Prostate gland (tissue), 2 donors: Measurements from ENCODE around the gene ATP6V0D1. TPM values are rescaled to one million over a fixed set of nuclear protein-coding genes. Genes with fewer than 3 reads are reported as not detected.
A peak's percentile ranks its signal among the peaks of the same experiment; 100 is the strongest.

Source experiments
- DNase-seq: peaks from one replicate; pipeline ENCODE4 v3.0.0-alpha.2; 2019; ENCODE audit warnings: low spot score
- H3K27ac ChIP-seq, 2 donors: fragments of 200-600 bp; sonication (generic); 2 replicates each; pipeline ENCODE4 v1.5.1; 2017 to 2019
- H3K27me3 ChIP-seq: fragments of 200-600 bp; sonication (generic); replicated peaks from 2 replicates; pipeline ENCODE4 v1.5.1; 2019; ENCODE audit not compliant: insufficient read depth
- H3K36me3 ChIP-seq, 2 donors: fragments of 200-600 bp; sonication (generic); 1 replicate in 1 of 2; 2 replicates in 1 of 2; pipeline versions ENCODE4 v1.5.1 to v1.8.1; 2017 to 2019
- H3K4me1 ChIP-seq: fragments of 200-600 bp; sonication (generic); replicated peaks from 2 replicates; pipeline ENCODE4 v1.5.1; 2019
- H3K4me3 ChIP-seq, 2 donors: fragments of 200-600 bp; sonication (generic); 2 replicates each; pipeline ENCODE4 v1.5.1; 2017 to 2019
- H3K9me3 ChIP-seq: fragments of 200-600 bp; sonication (generic); 2 replicates; pipeline ENCODE4 v1.5.1; 2017
- POLR2A ChIP-seq: fragments of 450-650 bp; IDR thresholded peaks from one replicate; pipeline ENCODE4 v1.6.1; 2016; ENCODE audit warnings: antibody characterized with exemption, mild to moderate bottlenecking
- POLR2AphosphoS5 ChIP-seq: sonication (generic); formaldehyde crosslinking; IDR thresholded peaks from one replicate; pipeline ENCODE4 v1.6.1; 2017; ENCODE audit warnings: antibody characterized with exemption
- WGBS: methylation state at CpG from one replicate; pipeline ENCODE4 v1.1.5; 2018; 5-methylcytosine and 5-hydroxymethylcytosine counted together
- intact Hi-C: fragments of 100-400 bp; cut with DNase I; formaldehyde crosslinking; loops from one replicate; pipeline ENCODE4 v1.14.2; 2022
- total RNA-seq, 2 donors: library from RNA; depleted of rRNA; stranded (reverse); fragments of >200 nt; gene quantifications; one replicate each; pipeline ENCODE4 v1.1.0, GENCODE V29; 2016
- TF ChIP-seq, protein P1 (sequence below), 4 experiments: fragments of 200-600 bp in 2 of 4; fragments of 450-650 bp in 2 of 4; sonication (generic) in 2 of 4; IDR thresholded peaks; 1 replicate in 3 of 4; 2 replicates in 1 of 4; pipeline ENCODE4 v1.5.1; 2016 to 2019; ENCODE audit warnings: antibody characterized with exemption in 4 of 4, mild to moderate bottlenecking in 2 of 4, moderate library complexity in 2 of 4

ATP6V0D1 gene
- total RNA-seq, 2 donors from 2014 or later, result 98.3 to 138 TPM

DNA sequence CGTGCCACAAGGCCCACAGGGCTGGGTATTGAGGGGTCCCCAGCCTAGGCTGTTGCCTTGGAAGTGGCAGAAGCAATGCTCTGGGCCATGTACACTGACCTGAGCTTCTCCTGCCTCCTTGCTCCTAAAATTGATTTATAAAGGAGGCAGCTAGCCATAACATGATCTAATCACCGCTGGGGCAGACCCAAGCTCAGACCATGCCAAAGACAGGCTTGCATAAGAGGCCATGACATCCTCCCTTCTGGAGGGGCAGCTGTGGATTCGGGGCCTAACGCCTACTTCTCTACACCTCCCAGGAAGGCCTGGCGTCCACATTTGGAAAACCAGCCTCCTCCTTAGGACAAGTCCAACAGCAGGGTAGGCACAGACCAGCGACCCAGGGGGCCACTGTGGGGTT is 37.7 kb downstream of the ATP6V0D1 start:
- H3K4me1 ChIP-seq, result peaks cover 35% of the 10 kb centered on the region
- 50% methylated on average over 5 of the region's 6 CpGs for WGBS
- no peaks in the 10 kb centered on the region for H3K27me3 ChIP-seq
- peaks cover 6 to 8% of the 10 kb centered on the region in 2 donors for H3K36me3 ChIP-seq
- TF ChIP-seq POLR2A (no peak), POLR2AphosphoS5 (peak; percentile 31)
- TF ChIP-seq, protein P1, sequence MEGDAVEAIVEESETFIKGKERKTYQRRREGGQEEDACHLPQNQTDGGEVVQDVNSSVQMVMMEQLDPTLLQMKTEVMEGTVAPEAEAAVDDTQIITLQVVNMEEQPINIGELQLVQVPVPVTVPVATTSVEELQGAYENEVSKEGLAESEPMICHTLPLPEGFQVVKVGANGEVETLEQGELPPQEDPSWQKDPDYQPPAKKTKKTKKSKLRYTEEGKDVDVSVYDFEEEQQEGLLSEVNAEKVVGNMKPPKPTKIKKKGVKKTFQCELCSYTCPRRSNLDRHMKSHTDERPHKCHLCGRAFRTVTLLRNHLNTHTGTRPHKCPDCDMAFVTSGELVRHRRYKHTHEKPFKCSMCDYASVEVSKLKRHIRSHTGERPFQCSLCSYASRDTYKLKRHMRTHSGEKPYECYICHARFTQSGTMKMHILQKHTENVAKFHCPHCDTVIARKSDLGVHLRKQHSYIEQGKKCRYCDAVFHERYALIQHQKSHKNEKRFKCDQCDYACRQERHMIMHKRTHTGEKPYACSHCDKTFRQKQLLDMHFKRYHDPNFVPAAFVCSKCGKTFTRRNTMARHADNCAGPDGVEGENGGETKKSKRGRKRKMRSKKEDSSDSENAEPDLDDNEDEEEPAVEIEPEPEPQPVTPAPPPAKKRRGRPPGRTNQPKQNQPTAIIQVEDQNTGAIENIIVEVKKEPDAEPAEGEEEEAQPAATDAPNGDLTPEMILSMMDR (IDR thresholded peaks at IDR 0.05), result no peak
- no peak overlapping the region for H3K4me3 ChIP-seq
- intact Hi-C loops, result no loop called here
- DNase-seq, result no peak
- H3K27ac ChIP-seq, result peak overlapping the region; percentile 76 to 81
- H3K9me3 ChIP-seq, result no peaks in the 10 kb centered on the region

DNA sequence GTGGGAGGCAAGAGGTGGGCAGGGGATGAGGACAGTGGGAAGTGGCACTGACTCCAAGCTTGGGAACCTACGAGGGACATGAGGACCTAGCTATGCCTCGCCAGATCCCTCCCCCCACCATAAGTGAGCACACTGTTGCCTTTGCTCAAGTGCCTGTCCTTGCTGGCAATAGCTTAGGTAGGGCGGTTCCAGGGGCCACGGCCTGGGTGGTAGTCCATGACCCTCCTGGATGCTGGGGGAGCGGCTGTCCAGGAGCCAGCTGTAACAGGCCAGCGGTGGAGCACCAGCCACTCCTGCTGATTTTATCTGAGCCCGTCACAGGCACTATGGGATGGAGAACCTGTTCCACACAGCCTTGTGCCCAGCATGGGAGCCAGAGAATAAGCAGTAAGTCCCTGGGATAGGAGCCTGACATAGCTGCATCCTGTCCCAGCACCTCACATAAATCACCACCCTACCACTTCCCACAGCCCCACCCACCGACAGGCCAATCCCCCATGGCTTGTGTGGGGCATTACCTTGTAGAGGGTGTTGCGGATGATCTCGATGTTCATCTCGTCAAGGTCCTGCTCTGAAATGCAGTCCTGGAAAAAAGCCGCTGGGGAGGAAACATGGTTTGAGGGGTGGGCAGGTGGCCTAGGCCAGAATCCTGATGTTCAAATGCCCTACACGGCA is 38.2 kb downstream of the ATP6V0D1 start:
- intact Hi-C loops, result no loop called here
- Histone ChIP-seq H3K4me3 (no peak overlapping the region), H3K9me3 (no peaks in the 10 kb centered on the region), H3K27me3 (no peaks in the 10 kb centered on the region), H3K4me1 (peaks cover 35% of the 10 kb centered on the region), H3K27ac (peak overlapping the region; percentile 76 to 81), H3K36me3 (peaks cover 6 to 10% of the 10 kb centered on the region in 2 donors)
- no peak for TF ChIP-seq POLR2AphosphoS5
- TF ChIP-seq POLR2A, result no peak
- TF ChIP-seq, protein P1 (IDR thresholded peaks at IDR 0.05), result no peak
- DNase-seq, result no peak
- 66% methylated on average over 13 of the region's 13 CpGs for WGBS

DNA sequence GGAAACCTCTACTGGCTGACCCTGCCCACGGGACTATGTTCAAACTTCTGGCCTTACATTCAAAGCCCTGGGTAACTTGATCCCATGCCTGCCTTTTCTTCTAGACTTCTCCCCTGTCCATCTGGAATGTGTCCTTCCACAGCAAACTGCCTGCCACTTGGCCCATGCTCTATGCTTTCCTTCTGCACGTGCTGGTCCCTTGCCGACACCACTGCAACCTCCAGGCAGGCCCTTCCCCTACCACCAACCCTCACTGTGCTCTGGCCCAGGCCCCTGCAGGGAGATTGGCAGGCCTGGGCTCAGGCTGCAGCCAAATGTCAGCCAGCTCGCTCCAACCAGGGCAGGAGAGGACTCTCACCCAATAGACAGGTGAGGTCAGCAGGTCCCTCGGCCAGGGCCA is 39.0 kb downstream of the ATP6V0D1 start:
- no peaks in the 10 kb centered on the region for H3K27me3 ChIP-seq
- DNase-seq, result no peak
- H3K9me3 ChIP-seq, result no peaks in the 10 kb centered on the region
- 49% methylated on average over 5 of the region's 5 CpGs for WGBS
- peaks cover 35% of the 10 kb centered on the region for H3K4me1 ChIP-seq
- intact Hi-C loops, result no loop called here
- peak overlapping the region; percentile 76 to 81 for H3K27ac ChIP-seq
- H3K36me3 ChIP-seq, result peaks cover 6 to 10% of the 10 kb centered on the region in 2 donors
- no peak overlapping the region for H3K4me3 ChIP-seq
- TF ChIP-seq POLR2AphosphoS5, result no peak
- no peak for TF ChIP-seq POLR2A
- TF ChIP-seq, protein P1 (IDR thresholded peaks at IDR 0.05), result no peak

DNA sequence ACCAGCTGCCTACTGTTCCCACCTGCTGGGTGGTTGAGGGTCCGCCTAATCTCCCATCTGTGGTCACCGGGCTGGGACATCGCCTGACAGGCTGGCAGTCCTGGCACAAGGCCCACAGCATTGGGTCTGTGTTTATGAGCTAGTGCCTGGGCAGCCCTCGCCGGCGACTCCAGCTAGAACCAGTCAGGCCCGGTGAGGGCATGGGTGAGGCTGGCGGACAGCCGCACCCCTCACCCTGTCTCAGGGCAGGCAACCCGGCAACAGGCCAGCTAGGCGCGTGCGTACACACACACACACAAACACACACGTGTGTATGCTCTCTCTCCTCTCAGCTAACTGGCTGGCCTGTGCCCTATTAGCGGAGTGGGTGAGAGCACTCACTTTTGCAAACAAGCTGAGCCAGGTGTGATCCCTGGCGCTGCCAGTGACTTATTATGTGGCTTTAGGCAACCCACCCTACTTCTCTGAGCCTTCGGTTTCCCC is 39.6 kb downstream of the ATP6V0D1 start:
- H3K9me3 ChIP-seq, result no peaks in the 10 kb centered on the region
- peak; percentile 87 for TF ChIP-seq POLR2AphosphoS5
- peak; percentile 25 for TF ChIP-seq POLR2A
- TF ChIP-seq, protein P1 (IDR thresholded peaks at IDR 0.05), result peak in 1 of 4 experiments; percentile 7
- peaks cover 29% of the 10 kb centered on the region for H3K4me1 ChIP-seq
- peak; percentile 92 for DNase-seq
- intact Hi-C loops, result no loop called here
- peak overlapping the region; percentile 76 to 81 for H3K27ac ChIP-seq
- H3K4me3 ChIP-seq, result no peak overlapping the region
- H3K36me3 ChIP-seq, result peaks cover 6 to 10% of the 10 kb centered on the region in 2 donors
- 40% methylated on average over 17 of the region's 17 CpGs for WGBS
- H3K27me3 ChIP-seq, result no peaks in the 10 kb centered on the region
